OCI-M1 (cell line): ENCODE data around the gene LPP.

Experiments used
- DNase-seq: peaks from one replicate; lab custom pipeline; 2025; lab: John Stamatoyannopoulos, UW

The LPP gene

DNA sequence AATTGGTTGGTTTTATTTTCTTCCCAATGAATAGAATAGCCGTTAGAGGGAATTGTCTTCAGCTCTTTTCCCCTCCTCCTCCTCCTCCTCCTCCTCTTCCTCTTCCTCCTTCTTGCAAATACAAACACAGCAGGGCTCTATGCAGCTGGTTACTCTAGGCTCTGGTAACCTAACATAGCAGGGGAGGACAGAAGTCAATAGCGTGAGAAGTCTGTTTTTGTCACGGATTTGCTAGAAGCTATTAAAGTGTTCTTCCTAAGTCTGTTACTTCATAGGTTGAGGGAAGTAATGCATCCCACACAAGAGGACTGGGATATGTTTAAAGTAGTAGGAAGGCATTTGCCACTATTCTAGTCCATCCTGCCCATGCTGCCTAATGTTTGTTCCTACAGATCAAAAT, 643.1 kb downstream of the LPP start:
- DNase-seq = no peak

DNA sequence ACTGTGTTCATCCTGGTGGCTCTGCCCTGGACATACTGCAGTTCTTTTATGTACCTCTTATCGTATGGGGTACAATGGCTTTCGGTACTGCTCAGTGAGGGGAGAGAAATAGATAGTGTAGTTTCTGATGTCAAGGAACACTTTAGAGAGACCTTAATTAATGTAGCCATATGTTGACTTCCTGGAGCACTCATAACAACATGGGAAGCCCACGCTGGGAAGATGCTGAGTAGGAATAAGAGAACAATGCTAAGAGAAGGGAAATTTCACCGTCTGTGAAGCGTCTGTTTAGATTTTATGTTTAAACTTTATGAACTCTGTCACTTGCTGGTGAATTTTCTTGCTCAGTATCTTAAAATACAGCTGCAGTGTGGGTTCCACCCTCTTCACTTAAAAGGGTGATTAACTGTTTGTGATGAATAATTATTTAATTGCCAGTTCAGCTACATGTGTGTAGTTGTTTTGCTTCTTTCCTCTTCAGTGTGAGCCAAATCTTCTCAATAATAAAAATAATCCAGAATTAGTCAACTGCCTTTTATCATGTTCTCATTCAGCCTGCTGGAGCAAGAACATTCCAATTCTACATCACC, 644.7 kb downstream of the LPP start:
- no peak for DNase-seq

DNA sequence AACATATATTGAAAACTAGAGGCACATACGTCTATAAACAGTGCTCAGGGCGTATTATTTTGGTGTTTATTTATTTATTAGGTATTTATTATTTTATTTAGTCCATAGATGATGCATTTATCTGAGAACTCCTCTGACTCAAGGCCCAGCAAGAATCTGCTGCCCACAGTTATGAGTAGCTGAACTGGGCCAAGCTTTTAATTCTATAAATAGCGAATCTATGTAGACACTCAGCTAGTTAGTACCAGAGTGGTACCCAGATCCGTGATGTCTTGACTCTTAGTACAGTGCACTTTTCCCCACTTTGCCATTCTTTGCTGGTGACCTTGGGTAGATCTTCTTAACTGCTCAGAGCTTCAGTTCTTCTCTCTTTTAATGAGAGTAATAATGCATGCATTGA, 647.4 kb downstream of the LPP start:
- DNase-seq = no peak

DNA sequence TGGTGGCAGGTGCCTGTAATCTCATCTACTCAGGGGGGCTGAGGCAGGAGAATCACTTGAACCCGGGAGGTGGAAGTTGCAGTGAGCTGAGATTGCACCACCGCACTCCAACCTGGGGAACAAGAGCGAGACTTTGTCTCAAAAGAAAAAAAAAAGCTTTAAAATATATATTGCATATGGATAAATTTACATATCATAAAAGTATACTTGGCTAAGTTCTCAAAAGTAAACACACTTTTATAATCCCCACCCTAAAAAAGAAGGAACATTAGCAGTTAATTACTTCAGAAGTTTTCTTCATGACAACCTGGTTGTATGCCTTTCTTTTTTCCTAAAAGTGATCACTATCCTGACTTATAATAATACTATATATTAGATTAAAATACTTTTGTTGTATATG, 648.7 kb downstream of the LPP start:
- no peak for DNase-seq

DNA sequence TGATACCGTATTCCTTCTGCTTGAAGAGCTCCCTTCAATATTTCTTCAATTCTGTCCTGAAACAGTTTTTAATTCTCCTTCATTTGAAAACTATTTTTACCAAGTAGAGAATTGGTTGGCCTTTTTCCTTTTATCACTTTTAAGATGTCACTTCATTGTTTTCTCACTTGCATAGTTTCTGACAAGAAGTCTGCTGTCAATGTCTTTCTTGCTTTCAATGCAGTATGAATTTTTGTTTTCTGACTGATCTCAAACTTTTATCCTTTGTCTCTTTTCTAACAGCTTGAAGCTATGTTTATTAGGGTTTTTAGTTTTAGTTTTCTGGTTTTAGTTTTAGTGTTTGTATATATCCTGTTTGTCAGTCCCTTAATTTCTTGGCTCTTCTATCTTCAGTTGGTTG, 653.0 kb downstream of the LPP start:
- DNase-seq = peak; percentile 1

DNA sequence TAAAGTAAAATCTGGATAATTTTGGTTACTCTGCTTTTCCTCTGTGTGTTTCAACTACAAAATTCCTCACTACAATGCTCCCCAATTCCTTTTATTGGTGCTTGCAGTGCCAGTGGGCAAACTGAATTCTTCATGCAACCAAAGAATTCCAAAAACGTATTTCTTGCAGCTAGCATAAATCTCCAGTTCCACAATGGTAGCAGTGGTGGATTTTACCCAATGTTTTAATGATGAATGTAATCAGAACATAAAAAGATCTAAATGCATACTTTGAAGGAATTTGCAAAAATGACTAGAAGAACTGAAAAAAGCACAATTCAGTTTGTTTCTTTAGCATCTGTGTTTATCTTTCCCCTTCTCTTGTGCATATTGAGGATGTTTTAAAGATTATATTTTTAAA, 658.2 kb downstream of the LPP start:
- DNase-seq = no peak

DNA sequence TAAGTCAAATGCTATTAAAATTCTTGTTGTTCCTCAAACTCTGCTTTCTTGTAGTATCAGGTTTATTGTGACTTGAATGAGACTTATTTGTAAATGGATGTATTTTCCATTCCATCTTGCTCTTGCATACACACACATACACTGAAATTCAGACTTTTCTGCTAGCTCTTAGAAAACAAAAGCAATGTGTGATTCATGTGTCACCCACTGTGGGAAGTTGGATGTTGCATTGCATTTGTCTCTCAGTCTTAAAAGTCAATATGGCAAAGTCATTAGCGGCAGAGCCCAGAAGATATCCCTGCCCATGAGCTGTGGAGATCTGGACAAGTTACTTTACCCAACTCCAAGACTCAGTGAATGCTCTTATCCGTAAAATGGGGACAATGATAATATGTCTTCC, 660.6 kb downstream of the LPP start:
- no peak for DNase-seq

DNA sequence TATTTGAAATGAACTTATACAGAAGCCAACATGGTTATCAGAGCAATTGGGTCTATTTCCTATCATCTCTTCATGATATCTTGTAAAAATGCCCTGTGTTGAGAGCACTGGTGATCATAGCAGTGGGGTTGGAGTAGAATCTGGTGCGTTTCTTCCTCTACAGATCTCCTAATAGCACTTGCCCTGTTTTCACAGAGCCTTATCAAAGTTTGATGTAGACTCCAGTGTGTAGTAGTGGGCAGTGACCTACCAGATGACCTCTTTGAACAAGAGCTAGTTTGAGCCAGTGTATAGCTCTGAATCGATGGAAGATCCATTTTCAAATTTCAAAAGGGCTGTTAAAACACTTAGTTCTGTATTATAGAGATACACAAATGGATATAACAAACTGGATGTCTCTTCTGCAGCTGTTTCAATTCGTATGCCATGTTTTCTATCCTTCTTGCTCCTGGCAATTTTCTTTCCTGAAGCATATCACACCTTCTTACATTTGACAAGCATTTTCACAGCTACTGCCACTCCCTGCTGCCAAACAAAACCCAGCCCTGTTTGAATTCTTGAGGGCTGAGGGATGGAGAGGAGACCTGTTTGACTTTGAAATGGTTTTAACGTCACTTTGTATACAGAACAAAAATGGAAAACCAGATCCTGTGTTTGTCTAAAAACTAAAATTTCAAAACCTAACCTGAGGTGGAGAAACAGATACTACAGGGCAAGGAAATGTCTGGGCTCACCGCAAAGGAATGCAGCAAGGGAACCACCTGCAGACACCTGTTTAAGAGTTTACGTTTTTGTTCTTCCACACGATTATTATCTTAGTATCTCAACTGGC, 663.4 kb downstream of the LPP start:
- no peak for DNase-seq

DNA sequence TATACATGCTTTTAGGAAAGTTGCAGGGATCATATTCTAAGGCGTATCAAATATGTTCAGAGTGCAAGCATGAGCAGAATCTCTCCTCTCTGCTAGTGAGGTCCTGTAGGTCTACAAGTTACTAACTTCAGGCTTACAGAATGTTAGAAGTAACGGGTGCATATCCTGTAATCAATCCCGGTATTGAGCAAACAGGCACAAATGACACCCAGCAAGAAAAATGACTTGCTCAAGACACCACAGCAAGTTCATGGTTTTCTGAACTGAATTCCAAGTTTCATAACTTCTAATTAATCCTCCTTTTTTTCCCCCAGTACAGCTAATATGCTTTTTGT, 663.9 kb downstream of the LPP start:
- no peak for DNase-seq

DNA sequence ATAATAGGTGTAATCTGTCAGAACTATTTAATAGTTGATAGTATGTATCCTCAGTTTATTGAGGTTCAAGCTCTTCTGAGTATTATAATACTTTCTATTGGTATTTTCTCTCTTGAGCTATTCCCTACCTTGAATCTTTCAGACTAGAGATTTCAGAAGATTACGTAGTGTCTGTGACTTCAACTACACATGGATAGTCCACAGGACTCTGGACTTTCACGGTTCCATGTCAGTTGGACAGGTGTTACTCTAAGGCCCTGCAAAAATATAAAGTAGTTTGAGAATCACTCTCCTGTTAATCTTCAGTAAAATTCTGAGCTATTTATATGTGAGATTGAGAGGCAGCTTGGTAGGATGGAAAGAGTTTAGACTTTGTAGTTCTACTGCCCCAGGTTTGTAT, 664.3 kb downstream of the LPP start:
- DNase-seq = no peak

DNA sequence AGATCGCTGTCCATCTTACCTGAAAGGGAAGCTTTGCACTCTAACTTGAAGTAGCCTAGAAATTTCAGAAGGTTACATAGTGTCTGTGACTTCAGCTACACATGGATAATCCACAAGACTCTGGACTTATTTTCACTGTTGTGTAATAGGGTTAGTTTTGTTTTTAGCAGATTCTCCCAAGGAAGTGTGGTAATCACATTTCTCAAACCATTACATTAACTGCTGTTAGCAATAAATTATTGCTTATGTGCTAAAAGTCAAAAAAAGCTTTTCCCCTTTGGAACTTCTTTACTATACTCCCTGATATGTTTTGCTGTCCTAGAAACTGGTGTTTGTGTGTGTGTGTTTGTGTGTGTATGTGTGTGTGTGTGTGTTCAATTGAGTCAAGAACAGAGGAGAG, 666.0 kb downstream of the LPP start:
- DNase-seq = no peak

DNA sequence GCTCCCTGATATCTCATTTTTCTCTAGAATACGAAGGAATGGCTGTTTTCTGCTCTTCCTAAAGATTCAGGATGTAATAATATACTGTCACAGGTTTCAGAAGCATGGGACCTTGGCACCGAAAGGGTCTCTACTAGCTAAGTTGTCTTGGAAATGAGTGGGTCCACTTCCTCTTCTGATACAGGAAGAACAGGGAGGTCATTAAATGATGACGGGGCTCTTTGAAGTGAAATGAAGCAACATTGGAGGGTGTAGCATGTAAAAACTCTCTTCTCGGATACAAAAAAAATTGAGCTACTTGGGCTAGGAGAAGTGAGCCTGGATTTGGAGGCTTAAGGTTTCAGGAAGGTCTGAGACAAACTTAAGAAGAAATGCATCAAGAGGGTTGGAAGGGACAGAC, 668.0 kb downstream of the LPP start:
- peak; percentile 7 for DNase-seq

DNA sequence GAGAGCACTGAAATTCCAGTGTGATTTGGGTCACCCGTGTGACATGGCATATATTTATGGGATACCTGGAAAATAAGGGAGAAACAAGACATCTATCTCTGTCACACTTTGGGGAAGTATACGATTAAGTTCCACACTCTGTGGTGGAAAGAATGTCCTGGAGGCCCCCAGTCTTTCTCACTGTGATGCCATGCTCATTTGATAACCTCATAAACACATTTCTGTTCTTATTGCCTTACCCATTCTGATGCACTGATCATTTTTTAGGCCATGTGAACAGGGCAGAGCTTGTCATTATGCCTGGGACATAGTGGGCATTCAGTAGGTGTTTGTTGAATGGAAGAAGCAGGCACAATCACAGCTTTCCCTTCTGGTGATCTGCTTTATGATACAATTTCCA, 668.5 kb downstream of the LPP start:
- no peak for DNase-seq

DNA sequence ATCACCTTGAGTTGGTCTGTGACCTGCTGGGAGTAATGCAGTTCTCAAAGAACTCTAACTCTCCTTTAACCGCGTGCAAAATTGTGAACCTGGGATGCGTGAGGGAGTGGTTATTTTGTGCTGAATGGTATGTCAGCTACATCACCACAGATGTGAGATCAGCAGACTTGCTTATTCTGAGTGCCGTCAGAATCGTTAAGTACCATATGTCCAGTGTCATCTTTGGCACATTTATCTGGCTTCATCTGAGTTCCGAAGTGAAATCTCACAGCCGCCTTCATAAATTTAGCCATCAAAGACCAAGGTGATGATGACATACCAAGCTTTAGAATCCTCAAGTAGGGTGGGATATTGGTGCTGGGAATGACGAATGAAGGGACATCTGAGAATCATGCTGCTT, 670.6 kb downstream of the LPP start:
- DNase-seq = no peak

DNA sequence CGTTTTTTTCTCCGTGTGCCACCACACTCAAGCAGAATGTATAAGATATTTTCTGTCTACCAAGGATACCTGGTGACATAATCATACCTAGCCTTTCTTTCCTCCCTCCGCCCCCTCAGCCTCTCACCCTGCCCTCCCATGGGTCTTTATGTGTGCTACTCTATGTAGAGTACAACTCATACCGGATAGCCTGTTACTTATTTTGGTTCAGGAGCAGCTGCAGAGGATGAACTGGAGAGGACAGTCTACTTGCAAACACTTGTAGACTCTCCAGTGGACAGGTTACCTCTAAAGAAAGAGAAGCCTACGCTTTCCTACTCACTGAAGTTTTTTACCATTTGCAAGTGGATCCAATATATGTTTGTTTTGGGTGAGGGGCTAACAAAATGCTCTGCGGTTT, 671.9 kb downstream of the LPP start:
- no peak for DNase-seq

DNA sequence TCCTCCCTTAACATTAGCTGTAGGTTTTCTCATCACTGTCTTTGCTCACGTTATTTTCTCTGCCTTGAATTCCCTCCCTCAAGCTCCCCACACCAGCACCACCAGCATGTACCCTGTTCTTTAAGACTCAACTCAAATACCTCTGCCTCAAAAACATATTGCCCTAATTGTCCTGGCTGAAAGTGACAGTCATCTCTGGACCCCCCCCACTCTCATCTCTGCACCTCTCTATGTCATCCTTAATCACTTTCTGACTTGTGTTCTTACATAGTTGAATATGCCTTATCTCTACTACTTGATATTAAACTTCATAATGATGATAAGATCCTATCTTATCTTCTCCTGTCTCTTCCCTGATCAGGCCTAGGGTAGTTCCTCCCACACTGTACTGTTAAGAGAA, 672.6 kb downstream of the LPP start:
- DNase-seq = no peak

DNA sequence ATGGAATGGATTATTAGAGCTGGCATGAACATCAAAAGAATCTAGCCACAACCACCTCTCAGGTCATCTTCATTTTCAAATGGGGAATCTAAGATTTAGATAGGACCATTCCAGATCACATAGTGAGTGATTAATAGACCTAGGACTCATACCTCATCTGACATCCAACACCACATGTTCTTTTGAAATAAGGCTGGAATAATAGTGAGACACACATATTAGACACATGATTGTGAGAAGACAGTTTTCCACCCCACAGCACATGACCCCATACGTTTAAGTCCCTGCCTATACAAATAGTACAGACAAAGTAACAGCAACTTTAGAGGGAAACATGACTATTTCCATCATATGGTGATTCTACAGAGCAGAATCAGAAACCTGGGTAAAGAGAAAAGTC, 673.1 kb downstream of the LPP start:
- no peak for DNase-seq

DNA sequence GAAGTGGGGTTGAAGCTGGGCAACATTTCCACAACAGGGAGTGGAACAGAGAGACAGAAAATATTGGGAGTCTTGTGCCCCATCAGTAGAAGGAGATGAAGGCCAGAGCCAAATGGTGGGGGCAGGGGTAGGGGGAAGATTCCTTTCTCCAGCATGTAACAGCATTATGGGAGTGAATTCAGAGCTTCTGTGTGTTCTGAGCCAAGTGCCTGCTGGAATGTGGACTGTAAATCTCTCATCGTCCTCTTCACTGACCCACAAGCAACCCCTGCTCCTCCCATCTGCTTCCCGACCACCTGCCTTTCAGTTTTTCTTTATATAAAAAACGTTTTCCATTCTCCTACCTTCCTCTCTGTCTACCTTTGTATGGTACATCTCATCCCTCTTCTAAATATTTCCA, 673.6 kb downstream of the LPP start:
- no peak for DNase-seq

DNA sequence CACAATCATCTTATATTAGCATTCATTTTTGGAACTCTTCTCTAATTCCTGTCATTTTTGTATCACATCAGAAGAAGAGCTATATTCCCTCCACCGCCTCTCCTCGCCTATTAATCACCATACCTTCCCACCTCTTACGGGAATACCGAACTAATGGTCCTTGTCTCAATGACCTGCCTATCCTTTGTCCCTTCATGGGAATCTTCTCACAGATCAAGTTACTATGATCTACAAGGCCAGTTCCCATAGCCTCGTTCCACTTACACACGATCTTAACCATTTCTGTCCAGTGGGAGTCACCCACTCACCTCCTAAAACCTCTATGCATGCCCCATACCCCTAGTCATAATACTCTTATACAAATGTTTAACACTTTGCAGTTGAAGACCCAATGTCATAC, 675.2 kb downstream of the LPP start:
- no peak for DNase-seq

DNA sequence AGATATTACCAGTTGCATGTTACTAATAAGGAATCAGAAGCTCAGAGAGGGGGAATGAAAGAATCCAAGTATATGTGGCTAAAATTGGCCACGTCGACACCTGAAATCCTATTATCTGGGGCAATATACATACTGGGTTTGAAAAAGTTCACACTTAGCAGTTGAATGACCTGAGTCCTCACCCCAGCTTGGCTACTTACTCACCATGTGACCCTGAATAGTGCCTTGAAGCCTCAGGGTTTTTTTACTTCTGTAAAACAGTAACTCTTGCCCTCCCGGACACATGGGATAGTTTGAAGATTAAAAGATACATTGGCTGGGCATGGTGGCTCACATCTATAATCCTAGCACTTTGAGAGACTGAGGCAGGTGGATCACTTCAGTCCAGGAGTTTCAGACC, 675.6 kb downstream of the LPP start:
- DNase-seq = no peak

DNA sequence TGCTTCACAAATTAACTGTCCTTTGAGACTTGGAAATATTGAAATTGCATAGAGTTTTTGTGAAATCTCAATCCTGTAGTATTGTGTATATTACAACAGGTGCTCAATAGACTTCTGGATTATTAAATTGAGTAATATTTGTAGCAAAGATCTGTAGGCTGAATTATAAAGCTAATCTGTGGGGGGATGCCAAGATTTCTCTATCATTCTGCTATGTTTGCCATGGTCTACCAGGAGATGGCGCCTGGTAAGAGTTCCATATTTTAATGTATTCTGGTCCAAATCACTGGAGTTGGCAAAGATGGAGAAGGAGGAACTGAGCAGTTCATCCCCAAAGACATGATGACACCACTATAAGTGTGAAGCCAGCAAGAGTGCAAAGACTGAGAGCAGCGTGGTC, 676.9 kb downstream of the LPP start:
- DNase-seq = peak; percentile 10

DNA sequence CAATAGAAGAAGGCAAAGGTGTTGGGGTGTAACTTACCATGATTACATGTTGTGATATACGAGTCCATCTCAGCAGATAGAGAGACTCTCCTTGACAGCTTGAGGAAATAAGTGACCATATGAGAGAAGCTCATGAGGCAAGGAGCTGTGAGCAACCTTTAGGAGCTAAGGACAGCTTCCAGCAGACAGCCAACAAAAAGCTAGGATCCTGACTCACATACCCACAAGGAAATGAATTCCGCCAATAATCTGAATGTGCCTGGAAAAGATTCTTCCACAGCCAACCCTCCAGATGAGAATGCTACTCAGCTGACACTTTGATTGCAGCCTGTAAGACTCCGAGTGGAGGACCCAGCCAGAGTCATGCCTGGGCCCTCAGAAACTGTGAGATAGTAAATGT, 678.2 kb downstream of the LPP start:
- no peak for DNase-seq

DNA sequence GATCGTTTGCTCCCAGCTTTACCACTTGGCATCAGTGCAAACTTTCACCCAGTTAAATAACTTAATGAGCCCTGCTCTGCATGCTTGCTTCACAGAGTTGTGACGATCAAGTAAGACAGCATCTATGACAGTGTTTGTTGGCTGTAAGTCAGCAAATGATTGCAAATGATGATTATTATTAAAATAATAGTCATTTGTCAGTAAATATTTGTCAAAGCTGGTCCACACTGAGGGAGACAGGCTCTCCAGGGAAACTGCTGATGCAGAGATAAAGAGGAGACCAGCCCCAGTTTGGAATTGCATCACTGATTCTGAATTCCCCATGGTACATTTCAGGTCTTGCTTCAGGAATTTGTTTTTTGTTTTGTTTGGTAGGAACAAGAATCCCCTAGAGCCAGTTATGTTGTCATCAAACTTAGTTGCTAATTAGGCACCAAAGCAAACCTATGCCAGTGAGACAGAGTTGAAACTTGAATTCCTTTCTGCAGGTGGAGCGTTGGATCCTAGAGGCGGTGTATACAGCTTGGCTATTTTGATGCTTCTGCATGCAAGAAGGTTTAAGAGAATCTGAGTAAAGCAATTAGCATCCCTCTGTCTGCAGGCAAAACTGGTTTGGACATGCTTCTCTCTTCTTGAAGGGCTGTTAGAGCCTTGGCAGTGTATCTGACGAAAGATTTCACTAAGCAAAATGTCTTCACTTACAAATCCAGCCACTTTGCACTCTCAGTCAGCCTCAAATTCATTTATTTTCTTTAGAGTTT, 679.2 kb downstream of the LPP start:
- no peak for DNase-seq

DNA sequence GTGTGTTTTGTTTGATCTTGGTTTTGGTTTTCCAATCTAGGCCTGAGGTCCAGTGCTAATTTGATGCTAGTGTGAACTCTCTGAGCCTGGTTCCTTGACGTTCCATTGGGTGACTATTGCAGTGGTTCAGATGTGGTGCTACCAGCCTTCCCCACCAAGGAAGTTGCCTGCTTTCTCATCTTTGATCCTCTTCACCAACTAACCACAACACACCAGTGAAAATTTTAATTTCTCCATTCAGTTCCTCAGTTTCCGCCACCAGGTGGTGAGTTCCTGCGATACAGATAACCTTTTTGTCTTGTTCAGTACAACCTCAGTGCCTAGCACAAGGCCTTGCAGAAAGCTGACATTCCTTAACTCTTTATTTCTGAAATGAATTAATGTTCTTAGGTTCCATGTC, 680.4 kb downstream of the LPP start:
- no peak for DNase-seq
